HG03175 (cell line): Measurements from ENCODE around the gene PTPRE.
"Not testable (repeated sequence)": the region's sequence is repeated elsewhere in the genome, so short reads cannot be mapped to it uniquely, and the experiment has no call there.

ENCODE experiments used
- ATAC-seq: cut with Tn5 transposase; IDR thresholded peaks from one replicate; pipeline ENCODE4 v1.9.1; 2021; ENCODE audit warnings: mild to moderate bottlenecking, moderate library complexity; ENCODE audit not compliant: unreplicated experiment

The PTPRE gene

DNA sequence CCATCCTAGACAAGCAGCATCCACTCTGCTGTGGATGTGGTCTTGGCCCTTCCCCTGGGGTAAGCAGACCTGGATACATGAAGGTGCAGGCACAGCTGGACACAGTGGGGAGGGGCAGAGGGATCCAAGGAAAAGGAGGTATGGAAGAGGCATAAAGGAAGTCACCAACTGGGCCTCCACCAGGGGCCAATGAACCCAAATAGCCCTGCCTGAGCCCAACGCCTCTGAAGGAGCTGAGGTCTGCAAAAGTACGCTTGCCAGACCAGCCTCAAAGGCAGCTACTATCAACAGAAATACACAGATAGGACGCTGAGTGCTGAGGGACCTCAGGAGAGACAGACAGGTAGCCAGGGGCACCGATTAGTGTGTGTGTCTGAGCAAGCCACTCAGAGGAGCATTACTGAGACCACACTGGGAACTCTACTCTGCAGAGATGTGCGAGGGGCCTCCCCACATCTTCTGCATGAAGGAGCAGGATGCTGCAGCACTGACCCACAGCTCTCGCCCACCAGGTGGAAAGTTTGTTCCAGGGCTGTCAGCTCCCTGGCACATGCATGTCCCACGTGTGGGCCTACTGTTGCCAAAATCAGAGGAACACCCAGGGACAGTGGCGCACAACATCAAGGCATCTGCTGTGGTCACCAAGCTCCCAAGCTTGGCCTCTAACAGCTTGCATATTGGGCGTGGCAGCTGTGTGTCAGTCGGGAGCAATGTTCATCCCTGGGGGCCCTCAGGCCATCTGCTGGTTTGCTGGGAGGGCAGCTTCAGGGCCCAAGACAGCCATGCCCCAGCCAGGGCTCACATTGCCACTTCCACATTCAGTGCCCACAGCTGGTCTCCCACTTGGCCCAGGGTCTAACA lies 179.3 kb downstream of the PTPRE start:
- no peak for ATAC-seq

DNA sequence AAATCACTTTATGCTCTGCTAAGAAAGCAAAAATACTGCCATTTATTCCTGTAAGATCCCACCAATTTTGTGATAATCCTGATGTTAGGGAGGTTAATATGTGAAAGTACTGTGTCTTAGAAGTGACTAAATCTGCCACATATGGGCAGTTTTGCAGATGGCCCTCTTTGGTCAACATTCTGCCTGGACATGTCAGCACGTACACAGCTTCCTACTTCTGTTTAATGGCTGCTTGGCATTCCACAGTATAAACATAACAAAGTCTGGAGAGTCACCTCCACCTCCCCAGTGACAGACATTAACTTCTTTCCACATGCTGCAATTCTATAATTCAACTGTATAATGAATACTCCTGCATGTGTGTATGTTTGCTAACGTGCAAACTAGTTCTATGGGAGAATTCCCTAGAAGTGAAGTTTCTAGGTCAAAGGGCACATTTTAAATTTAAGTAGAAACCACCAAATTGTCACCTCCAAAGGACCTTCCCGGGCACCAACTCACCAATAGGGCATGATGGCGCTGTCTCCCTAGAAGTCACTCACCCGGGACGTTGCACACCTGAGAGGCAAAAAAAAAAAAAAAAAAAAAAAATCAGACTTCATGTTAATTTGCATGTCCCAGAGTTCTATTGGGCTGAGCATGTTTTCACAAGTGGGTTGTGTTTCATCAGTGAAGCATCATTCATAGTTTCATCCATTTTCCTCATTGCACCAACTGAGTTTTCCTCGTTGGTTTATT lies 180.4 kb downstream of the PTPRE start:
- ATAC-seq, result no peak

DNA sequence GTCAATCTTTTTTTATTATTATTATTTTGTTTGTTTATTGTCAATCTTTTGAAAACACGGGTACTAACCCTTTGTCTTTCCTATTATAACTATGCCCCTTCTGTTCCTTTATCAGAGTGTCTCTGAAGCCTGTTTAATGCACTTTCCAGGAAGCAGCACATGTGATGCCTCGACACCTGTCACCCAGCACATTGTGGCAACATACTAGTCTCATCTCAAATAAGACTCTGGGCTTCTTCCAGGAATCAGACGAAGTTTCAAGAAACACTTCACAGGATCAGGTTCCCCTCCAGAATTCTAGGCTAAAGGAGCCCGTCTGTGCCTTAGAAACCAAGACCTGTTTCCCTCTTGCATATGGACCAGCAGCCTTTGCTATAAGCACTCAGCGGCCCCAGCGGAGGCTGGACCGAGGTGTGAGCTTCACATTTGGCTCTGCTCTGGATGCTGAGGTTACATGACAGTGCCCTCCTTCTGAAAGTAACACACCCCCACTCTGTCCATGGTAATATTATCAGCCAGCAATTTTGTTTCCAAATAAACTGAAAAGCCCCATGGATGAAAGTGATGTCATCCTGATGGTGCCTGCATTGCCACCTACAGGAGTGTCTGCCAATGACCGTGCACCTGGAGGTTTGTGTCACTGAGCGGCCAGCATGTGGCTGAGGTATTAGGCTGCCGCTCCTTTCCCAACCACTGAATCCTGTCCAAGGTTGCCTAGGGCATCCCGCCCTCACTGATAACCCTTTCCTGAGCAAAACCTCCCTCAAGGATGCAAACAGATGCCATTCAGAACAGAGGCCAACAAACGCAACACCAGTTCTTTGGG lies 181.2 kb downstream of the PTPRE start:
- no peak for ATAC-seq

DNA sequence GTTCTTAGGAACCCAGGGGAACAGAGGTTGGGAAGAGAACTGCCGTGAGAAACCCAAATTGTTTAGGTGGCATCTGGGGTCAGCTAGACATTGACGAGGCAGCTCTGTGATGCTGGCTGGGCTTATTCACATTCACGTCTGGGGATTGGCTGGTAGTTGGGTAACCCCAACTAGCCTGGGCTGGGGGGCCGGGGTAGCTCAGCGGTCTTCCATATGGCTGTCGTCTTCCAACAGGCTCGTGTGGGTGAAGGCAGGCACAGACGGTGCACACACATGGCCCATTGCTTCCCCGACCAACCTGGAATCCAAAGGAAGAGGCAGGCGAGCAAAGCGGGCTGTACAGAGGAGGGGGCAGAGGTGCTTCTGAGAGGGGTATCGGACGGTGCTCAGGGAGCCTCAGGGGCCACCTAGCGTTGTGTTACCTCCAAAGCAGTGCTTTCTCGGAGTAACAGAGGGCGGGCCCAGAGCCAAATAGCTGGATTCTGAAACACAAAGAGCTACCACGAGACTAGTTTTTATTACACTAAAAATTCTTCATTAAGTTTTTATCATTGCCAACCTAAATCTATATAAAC lies 184.8 kb downstream of the PTPRE start:
- no peak for ATAC-seq

DNA sequence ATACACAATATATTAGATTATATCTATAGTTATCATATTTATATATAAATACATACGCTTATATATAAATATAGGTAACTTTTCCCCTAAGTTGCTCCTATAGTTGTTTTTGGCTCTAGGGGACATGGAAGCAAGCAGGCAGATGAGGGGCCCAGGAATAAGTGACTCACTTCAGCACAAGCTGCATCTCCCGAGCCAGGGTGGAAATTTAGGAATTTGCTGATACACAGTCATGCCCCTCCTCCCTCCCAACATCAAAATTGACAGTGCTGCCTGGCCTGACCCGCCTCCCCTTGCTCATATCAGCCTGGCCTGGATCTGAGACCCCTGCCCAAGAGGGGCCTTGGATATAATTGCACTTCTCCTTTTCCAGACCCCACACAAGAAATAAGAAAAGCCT lies 185.6 kb downstream of the PTPRE start:
- ATAC-seq, result no peak

DNA sequence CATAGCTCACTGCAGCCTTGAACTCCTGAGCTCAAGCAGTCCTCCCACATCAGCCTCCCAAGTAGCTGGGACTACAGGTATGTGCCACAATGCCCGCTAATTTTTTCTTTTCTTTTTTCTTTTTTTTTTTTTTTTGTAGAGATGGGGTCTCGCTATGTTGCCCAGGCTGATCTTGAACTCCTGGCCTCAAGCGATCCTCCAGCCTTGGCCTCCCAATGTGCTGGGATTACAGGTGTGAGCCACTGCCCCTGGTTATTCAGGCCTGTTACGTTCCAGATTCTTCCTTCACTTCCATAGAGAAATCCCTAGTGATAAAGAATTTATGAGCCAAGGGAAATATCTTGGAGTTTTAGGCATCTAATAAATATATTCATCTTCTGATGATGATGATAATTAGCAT lies 187.7 kb downstream of the PTPRE start:
- ATAC-seq, result not testable (repeated sequence)

DNA sequence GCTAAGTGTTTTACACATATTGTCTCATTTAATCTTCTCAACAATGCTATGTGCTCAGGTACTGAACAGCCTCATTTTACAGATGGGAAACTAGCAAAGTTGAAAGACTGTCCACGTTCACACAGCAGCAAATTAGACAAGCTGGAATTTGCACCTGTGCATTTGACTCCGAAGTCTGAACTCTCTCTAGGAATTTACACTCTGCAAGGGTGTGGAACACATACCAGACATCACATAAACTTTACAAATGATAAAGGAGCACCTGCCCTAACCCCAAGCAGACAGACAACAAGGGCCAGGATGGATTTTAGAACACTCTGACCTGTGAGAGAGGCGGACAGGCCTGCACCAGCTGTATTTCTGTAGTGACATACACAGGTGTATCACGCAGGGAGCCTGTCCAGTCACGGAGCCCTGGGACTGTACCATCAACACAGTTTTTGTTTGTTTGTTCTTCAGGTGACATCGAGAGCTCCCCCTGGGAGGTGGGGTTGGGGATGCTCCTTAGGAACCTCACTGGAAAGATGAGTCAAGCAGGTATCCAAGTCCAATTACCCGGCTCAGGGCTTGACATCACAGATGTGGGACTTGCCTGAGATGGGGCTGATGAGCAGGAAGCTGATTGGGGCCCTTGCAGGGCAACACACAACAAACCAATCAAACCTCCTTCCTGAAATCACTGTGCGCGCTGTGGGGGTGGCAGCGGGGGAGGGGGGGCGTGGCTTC lies 188.3 kb downstream of the PTPRE start:
- ATAC-seq, result no peak

DNA sequence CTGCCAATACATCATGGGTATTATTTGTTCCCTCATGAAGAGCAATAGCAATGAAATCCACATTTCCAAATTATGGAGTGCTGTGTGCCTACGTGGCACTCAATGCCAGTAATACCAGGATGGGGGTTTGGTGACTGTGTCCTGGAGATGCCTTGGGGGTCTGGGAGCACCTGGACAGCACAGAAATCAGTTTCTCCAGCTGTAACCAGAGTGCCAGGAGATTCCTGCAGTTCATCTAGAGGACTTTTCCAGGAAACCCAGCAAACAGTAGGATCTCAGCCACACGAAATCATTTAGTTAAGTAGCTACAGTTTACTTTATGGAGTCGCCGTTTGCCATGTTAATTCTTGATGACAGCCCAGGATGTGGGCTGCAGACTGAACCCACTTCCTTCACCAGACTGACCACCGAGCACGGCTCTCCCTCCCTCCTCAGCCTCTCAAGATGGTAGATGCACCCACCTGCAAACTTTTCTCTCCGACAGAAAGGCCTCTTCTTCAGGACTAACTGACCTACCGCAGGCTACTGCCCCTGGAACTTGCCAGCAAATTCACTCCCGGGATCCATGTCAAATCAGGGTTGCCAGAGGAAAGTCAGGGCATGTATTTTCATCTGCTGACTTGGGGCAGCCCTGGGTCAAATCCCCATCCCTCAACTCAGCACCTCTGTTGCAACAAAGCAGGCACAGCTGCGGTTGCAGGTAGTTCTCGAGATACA lies 189.0 kb downstream of the PTPRE start:
- ATAC-seq, result no peak

DNA sequence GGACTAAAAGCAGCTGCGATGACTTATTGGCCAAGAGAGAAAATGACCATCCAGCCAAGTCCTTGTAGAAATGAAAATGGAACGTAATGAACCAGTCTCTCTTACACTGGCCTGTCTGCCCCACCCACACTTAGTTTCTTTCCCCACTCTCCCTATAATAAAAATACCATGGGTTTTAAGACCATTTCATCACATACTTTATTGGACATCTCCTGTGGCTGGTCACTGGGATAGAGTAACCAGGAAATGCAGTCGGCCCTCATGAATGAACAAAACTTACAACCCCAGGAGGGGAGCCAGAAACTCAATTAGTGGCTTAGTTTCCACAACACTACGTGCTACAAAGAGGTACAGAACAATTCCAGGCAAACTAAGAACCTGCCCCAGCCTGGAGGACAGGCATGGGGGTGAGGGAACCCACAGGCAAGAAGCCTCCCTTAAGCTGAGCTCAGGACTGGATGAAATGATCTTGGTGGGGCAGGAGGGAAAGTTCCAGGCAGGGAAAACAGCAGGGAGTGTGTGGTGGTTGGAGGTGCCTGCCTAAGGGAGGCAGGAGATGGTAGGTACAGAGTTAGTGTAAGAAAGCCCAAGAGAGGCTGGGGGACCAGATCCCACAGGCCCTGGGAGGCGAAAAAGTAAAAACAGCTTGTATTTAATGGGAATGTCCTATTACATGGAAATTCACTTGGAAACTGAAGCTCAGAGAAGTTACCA lies 189.7 kb downstream of the PTPRE start:
- no peak for ATAC-seq

DNA sequence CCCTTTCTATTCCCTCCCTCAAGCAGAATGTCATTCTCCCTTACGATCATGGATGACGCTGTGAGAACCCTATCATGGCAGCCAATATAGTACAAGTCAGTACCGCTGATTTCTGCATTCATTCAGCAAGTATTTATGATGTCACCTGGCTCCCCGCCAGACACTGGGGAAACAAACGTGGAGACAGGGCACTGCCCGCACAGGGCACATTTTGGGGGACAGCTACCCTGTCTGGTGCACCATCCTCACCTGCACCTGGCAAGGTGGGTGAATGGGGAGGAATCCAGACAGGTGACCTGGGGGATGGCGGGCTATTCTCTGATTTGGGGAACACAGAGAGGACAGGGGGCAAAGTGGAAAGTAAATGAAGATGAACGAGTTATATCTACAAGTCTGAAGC lies 190.9 kb downstream of the PTPRE start:
- ATAC-seq, result no peak

DNA sequence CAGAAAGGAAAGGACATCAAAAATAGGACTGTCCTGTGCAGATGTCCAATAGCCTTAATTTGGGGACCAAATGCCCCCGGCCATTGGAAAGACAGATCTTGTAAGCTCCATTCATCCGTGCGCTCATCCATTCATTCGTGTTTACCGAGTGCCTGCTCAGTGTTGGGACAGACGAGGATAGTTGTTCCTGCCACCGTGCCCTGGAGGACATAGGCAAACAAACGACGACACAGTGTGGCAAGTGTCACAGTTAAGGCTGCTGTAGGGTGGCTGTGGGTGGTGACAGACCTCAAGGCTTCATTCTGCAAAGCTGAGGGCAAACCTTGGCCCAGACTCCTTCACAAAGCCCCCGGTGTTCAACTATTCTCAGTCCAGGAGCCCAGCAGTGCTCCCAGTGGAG lies 191.7 kb downstream of the PTPRE start:
- ATAC-seq, result no peak

DNA sequence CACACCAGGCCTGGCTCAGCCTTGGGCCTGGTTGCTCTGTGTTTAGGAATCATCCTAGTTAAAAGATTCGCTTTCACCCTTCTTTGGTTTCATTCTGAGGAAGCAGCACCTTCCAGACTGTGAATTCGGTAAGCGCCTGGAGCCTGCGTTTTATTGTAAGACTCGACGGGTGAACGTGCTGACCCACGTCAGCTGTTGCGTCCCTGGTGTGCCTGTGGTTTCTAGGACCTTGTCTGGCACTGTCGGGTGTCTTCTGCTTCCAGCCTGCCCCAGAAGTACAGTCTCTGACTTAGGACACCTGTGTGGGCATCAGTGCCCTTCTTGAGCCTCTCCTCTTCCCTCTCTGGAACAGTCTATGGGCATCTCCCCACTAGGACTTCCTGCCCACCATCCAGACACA lies 193.0 kb downstream of the PTPRE start:
- ATAC-seq, result no peak

DNA sequence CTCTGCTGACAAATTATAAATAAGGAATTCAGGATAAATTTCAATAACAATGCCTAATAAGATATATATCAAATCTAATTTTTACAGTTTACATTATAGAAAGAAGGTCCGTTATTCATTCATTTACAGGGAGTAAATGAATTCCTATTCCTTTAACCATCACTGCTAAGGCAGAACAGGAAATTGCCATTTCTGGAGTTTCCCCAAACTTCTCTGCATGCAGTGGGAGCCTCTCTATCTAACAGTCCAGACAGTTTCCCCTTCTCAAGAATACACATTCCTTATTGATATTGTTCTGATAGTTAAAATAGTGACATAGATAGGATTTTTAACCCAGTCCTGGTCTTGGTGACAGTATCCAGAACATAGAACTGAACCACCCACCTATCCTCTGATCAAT lies 195.0 kb downstream of the PTPRE start:
- no peak for ATAC-seq

DNA sequence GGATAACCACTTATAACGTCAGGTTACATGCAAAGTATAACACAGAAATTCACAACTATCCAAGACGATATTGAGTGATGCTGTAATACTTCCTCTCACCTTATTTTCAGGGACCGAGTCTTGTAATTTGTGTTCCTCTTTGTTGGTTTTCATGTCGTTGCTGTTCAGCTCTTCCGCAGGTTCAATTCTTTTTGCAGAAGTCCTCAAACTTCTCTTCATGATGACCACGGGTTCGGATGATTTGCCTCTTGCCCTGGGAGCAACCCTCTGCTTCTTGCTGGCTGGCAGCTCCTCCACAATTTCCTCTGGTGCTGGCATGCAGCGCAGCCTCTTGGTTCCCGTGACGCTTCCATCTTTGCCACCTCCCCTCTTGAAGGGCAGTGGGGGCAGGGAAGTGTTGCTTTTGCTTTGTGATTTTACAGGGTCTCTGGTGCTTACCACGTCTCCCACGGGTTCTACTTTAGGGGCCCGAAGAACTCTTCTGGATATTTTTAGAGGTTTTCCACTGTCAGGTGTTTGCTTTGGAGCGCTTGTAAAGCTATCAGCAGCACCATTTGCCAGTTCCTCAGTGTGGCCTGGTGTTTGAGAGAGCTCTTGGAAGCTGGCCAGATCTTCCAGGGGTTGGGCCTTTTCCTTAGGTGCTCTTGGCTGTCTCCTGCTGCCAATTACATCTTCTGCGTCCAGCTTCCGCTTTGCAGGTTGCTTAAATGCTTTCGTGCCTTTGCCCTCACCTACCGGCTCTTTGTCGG lies 195.8 kb downstream of the PTPRE start:
- no peak for ATAC-seq

DNA sequence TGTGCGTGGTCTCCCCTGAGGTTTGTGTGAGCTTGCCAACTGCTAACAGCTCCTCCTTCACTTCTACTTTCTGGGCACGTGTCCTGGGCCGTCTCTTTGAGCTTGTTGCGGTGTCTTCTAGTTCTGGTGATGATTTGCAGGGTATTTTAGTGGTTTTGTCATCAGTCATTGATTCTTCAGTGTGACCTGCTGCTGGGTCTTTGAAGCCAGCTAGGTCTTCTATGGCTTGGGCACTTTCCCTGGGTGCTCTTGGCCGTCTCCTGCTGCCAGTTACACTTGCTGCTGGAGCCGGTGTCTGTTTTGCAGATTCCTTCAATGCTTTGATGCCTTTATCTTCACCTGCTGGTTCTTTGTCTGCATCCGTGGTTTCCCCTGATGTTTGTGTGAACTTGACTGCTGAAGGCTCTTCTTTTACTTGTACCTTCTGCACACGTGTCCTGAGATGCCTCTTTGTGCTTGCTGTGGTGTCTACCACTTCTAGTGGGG lies 196.4 kb downstream of the PTPRE start:
- no peak for ATAC-seq

DNA sequence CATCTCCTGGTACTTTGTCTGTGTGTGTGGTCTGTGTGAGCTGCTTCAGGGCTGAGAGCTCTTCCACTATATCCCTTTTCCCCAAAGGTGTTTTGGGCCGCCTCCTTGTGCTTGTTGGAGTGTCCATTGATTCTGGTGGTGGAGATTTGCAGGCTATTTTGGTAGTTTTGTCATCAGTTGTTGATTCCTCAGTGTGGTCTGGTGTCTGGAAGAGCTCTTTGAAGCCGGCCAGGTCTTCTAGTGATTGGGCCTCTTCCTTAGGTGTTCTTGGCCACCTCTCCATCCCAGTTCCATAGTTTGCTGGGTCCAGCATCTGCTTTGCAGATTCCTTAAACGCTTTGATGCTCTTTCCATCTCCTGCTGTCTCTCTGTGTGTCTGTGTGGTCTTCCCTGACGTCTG lies 198.5 kb downstream of the PTPRE start:
- ATAC-seq, result no peak

DNA sequence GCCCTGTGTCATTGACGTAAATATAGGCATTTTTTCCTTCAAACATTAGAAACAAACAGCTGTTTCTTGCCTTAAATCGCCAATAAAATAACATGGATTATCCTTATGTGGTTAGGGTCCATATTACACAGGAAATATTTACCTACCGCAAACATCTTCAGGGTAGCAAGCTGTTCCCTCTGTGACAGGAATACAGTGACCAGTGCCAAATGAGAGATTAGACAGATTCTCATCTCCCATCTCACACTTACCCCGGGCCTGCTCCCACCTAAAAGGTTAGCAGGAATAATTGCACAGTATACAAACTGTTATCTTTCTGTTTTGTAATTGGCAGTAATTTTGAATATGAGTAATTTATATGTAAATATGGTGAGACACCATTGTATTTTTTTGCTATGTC lies 202.8 kb downstream of the PTPRE start:
- no peak for ATAC-seq

DNA sequence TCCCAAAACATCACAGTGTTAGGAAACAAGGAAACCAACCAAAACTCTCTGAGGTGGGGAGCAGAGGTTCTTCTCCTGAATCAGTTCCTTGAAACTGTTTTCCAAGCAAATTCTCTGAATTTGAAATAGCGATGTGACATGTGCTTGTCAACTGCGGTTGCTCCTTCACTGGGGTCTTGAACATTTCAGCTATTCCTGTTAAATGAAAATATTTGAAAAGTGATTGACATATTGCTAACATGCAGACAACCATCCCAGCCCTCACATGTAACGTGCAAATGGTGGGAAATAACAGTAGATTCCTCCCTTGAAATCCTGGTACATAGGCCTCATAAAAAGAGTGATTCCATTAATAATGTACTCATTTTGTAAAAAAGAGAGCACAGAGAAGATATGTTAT lies 203.4 kb downstream of the PTPRE start:
- ATAC-seq, result no peak
